Hindlimb muscle (tissue), 1 donor: Measurements from ENCODE around the gene ARHGDIG. TPM values are rescaled to one million over a fixed set of nuclear protein-coding genes. Genes with fewer than 3 reads are reported as not detected.

Experiments used
- DNase-seq: peaks from one replicate; pipeline ENCODE4 v3.0.0-alpha.2; 2013
- polyA plus RNA-seq: library from polyadenylated mRNA; unstranded; fragments of 120-200 nt; gene quantifications from one replicate; pipeline ENCODE4 v1.2.1, GENCODE V29; 2013; ENCODE audit not compliant: insufficient read length

ARHGDIG gene
- polyA plus RNA-seq, 1 donor, result 0.92 TPM

- no peak for DNase-seq
Measured at GRCh38 chr16:281660-282255, 1.4 kb downstream of the ARHGDIG start.

DNA sequence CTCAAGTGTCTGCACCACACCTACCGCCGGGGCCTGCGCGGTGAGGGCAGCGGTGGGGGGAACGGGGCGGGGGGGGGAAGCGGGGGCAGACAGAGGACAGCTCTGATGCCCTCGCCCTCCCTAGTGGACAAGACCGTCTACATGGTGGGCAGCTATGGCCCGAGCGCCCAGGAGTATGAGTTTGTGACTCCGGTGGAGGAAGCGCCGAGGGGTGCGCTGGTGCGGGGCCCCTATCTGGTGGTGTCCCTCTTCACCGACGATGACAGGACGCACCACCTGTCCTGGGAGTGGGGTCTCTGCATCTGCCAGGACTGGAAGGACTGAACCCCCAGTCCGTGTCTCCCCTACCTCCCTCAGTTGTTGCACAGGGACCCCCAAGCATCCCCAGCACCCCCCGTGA lies 2.1 kb downstream of the ARHGDIG start:
- DNase-seq, result no peak

GRCh38 chr16:283033-283805 lies 2.8 kb downstream of the ARHGDIG start, which contains the start of gene PDIA2:
Gene PDIA2, plus strand, starts transcription at chr16:283164. Its CDS starts 6 bp downstream, at chr16:283170.
- no peak for DNase-seq

- no peak for DNase-seq
Measured at GRCh38 chr16:284204-285120, 4.1 kb downstream of the ARHGDIG start.

GRCh38 chr16:285146-286055 lies 5.0 kb downstream of the ARHGDIG start:
- DNase-seq, result no peak

GRCh38 chr16:286491-287297 lies 6.3 kb downstream of the ARHGDIG start:
- no peak for DNase-seq

GRCh38 chr16:287298-287811 lies 7.0 kb downstream of the ARHGDIG start:
- DNase-seq, result no peak

DNA sequence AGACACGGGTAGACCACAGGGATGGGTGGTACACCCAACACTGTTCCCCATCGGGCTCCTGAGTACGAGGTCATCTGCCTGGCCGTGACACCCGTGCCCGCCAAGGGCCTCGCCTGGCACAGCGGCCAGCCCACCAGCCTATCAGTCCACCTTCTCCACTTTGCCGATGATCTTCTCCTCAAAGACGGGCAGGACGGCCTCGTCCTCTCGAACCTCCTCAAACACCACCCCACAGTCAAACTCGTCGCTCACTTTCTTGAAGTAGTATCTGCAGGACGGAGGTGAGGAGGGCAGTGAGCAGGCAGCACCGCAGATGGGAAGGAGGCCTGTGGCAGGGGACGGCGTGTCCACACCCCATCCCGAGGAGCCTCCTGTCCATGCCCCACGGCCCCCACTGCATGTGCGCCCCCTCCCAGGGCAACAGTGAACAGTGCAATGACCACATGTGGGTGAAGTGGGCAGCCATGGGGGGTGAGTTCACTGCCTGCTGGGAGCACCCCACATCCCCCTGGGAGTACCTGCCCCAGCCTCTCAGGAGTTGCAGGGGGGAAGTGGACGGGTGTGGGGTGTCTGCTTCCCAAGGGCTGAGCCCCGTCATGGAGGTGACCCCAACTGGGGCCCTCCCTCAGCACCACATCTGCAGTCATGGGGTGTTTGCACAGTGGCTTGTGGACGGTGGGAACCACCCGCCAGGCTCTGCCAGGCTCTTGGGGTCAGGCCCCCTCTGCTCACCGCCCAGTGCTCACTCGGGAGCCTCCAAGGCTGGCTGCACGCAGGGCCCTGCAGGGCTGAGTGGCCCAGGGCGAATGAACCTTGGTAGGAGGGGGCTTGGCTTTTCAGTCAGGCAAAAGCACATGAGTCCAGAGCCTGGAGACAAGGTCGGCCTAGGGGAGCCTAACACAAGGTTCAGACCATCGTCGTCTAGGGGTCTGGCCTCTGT lies 7.9 kb downstream of the ARHGDIG start:
- no peak for DNase-seq

DNA sequence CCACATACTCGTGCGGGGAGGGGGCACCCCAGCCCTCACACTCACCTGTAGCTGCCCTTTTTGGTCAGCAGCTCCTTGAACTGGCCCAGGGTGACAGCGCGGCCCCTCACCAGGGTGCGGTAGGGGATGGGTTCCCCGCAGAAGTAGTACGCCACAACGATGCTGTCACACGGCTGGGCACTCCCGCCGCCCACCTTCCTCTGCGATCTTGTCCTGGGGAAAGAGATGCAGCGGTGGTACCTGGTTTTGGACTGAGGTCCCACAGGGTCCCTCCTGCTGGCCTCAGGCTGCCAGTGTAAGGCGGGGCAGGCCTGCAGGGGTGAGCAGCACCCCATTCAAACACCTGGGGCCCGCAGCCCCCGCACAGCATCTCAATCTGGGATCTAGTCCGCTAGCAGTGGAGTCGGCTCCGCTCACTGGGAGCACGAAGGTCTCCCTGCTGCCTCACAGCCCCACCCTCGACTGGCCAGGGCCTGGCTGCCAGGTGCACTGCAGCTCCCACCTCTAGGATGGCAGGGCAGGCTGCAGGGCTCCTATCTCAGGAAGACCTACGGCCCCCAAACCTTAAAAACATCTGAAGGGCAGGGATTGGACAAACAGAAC lies 9.1 kb downstream of the ARHGDIG start:
- no peak for DNase-seq

- no peak for DNase-seq
Measured at GRCh38 chr16:290015-290680, 9.8 kb downstream of the ARHGDIG start.

DNA sequence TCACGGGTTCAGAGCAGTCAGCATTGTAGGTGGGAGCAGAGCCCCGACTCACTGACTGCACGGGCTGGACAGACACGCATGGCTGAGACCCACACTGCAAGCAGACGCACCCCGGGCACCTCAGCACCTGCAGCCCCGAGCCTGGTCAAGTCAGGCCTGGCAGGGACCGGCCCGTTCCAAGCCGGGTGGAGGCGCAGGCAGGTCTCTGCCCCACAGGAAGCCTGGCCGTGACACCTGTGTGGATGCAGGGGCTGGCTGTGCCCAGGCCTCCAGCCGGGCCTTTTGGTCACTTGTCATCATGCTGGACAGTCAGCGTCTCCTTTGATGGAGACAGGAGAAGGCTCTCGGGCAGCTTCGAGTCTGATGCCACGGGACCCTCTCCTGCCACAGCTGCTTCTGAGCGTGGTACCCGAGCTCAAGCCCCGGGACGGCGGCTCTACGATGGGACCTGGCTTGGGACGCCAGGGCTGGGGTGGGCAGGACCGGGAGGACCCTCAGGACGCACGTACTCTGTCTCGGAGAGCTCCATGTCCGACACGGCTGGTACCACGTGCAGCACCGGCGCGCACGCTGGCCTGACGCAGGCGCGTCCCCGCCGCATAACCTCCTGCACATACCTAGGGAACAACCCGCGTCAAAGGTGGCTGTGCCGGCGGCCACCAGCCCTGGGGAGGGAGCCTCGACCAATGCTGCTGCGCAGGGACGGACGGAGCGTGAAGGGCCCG lies 10.5 kb downstream of the ARHGDIG start:
- DNase-seq, result no peak

GRCh38 chr16:291539-291938 lies 11.1 kb downstream of the ARHGDIG start:
- no peak for DNase-seq

GRCh38 chr16:293043-293775 lies 12.8 kb downstream of the ARHGDIG start:
- DNase-seq, result no peak

GRCh38 chr16:296276-296675 lies 15.9 kb downstream of the ARHGDIG start:
- no peak for DNase-seq

- DNase-seq, result no peak
Measured at GRCh38 chr16:296806-297510, 16.6 kb downstream of the ARHGDIG start.

DNA sequence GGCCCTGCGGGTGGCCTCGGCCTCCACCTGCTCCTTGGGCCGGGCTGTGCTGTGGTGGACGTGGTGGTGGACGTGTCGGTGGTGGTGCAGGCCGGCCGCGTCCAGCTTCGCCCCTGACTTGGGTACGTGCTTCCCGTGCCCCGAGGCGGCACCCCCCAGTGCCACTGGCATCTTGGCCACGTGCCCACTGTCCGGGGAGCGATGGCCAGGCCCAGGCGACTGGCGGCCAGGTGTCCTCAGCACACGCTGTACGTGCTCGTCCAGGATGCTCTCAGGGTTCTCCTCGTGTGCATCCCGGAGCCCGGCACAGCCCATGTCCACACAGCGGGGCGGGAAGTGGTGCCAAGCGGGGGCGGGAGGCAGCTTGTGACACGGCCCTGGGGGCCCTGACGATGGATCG lies 17.4 kb downstream of the ARHGDIG start:
- no peak for DNase-seq

DNA sequence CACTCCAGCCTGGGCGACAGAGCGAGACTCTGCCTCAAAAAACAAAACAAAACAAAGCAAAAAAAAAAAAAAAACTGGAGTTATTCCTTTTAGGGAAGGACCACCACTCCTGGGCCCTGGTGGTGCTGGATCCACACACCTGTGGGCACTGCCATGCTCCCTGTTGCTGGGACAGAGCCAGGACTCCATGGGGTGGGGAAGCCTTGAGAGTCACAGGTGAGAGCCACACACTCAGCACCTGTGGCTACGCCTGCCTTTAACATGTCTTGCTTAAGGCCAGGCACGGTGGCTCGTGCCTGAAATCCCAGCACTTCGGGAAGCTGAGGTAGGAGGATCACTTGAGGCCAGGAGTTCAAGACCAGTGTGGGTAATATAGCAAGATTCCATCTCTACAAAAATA lies 20.8 kb downstream of the ARHGDIG start:
- DNase-seq, result no peak
